Calu3 (cell line): ENCODE data around the gene XDH. TPM values are rescaled to one million over a fixed set of nuclear protein-coding genes. Genes with fewer than 3 reads are reported as not detected.

Source experiments
- BruUV-seq: library from RNA; stranded (reverse); fragments of 400-500 nt; replicated peaks from 2 replicates; lab custom pipeline; 2021; lab: Mats Ljungman, UMichigan
- CTCF ChIA-PET: fragments of 300-600 bp; sonication (Branson Sonifier 250); formaldehyde crosslinking; loops from one replicate; lab custom pipeline; 2022; ENCODE audit warnings: antibody characterized with exemption; lab: Charles Lee
- DNase-seq: peaks from one replicate; pipeline ENCODE4 v3.0.0; 2022
- H3K27ac Mint-ChIP-seq: one replicate; pipeline ENCODE4 v1.8.0; 2022; ENCODE audit warnings: mixed read lengths; ENCODE audit not compliant: unreplicated experiment
- H3K27me3 Mint-ChIP-seq: one replicate; pipeline ENCODE4 v1.8.0; 2022; ENCODE audit warnings: mixed read lengths; ENCODE audit not compliant: unreplicated experiment
- H3K36me3 Mint-ChIP-seq: one replicate; pipeline ENCODE4 v1.8.0; 2022; ENCODE audit warnings: mild to moderate bottlenecking, moderate library complexity, mixed read lengths; ENCODE audit not compliant: insufficient read depth, unreplicated experiment
- H3K4me1 Mint-ChIP-seq: one replicate; pipeline ENCODE4 v1.8.0; 2022; ENCODE audit warnings: mild to moderate bottlenecking, low read depth, mixed read lengths; ENCODE audit not compliant: unreplicated experiment
- H3K4me3 Mint-ChIP-seq: one replicate; pipeline ENCODE4 v1.8.0; 2022; ENCODE audit warnings: mild to moderate bottlenecking, low read depth, moderate library complexity, mixed read lengths; ENCODE audit not compliant: unreplicated experiment
- H3K9me3 Mint-ChIP-seq: one replicate; pipeline ENCODE4 v1.8.0; 2022; ENCODE audit warnings: low read depth, mixed read lengths; ENCODE audit not compliant: unreplicated experiment
- CTCF ChIP-seq: fragments of 200-600 bp; IDR thresholded peaks from one replicate; pipeline ENCODE4 v1.8.0; 2022; ENCODE audit warnings: antibody characterized with exemption; ENCODE audit not compliant: unreplicated experiment
- intact Hi-C: fragments of 100-400 bp; cut with micrococcal nuclease; formaldehyde crosslinking; loops from one replicate; pipeline ENCODE4 v1.10.0; 2022; ENCODE audit not compliant: unreplicated experiment
- total RNA-seq: library from RNA; stranded (reverse); gene quantifications from 2 replicates; pipeline ENCODE4 v1.2.3, GENCODE V29; 2022

XDH gene
- total RNA-seq, 1 experiment from 2014 or later, result 4.2 TPM

DNA sequence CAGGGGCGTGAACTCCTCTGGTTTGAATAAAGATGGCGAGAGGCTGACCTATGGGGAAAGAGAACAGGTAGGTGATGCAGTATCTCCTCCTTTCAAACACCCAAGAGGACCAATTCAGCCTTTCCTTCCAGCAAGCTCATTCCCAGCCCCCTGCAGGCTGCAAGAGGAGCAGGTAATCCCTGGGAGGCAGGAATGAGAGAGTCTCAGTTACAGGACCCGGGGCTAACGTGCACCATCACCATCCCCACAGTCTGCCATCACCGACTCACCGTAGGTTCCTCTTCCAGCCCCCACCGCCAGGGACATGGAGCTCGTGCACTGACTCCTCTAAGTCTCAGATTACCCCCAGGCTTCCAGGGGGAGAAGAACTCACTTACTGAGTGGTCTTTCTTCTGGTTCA, 26.7 kb downstream of the XDH start:
- intact Hi-C loops, result no loop called here
- DNase-seq, result no peak
- no peak for TF ChIP-seq CTCF
- H3K36me3 Mint-ChIP-seq, result peaks cover 11% of the 10 kb centered on the region
- no TSS peak for BruUV-seq
- H3K9me3 Mint-ChIP-seq, result peaks cover 2% of the 10 kb centered on the region
- H3K27me3 Mint-ChIP-seq, result no peaks in the 10 kb centered on the region
- no peak overlapping the region for H3K4me3 Mint-ChIP-seq
- CTCF ChIA-PET, result interaction anchor here (0.7 kb wide), 1 partner anchor 27 kb away, joined by 4 read pairs; the partner anchor contains the start of gene XDH
- no peak overlapping the region for H3K27ac Mint-ChIP-seq
- peaks cover 30% of the 10 kb centered on the region for H3K4me1 Mint-ChIP-seq

- Mint-ChIP-seq H3K27ac (peak overlapping the region; percentile 24), H3K4me3 (no peak overlapping the region), H3K36me3 (peaks cover 16% of the 10 kb centered on the region), H3K9me3 (peaks cover 2% of the 10 kb centered on the region), H3K4me1 (peaks cover 42% of the 10 kb centered on the region), H3K27me3 (no peaks in the 10 kb centered on the region)
- no TSS peak for BruUV-seq
- DNase-seq, result peak; percentile 12
- intact Hi-C loops, result no loop called here
- no peak for TF ChIP-seq CTCF
- CTCF ChIA-PET, result no interaction called here
Observed at GRCh38 chr2:31386648-31387047, 27.9 kb downstream of the XDH start.

DNA sequence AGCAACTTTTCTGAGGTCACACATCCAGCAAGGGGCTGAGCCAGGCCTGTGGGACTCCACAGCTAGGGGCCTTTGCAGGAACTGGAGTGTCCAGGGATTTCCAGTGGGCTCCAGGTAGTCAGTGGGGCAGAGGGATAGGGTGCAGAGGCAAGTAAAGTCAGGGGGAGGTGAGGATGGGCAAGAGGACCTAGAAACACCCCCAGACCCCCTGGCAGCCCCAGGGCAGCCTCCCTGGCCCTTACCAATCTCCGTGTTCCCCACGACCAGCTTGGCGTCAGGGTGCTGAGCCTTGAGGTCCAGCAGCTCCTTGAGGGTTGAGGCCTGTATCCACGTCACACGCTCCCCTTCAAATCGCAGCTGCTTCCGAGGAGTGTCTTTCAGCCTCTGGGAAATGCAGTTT, 28.4 kb downstream of the XDH start:
- intact Hi-C loops, result no loop called here
- Mint-ChIP-seq H3K4me1 (peaks cover 46% of the 10 kb centered on the region), H3K27me3 (no peaks in the 10 kb centered on the region), H3K9me3 (peaks cover 2% of the 10 kb centered on the region), H3K27ac (peak overlapping the region; percentile 24), H3K4me3 (no peak overlapping the region), H3K36me3 (peaks cover 17% of the 10 kb centered on the region)
- no peak for TF ChIP-seq CTCF
- BruUV-seq, result no TSS peak
- no peak for DNase-seq
- CTCF ChIA-PET, result no interaction called here

GRCh38 chr2:31384771-31385276, 29.7 kb downstream of the XDH start:
- intact Hi-C loops, result loop anchor here (5.0 kb wide), 1 partner anchor 42 kb away; no protein-coding TSS in a partner anchor
- no peak for TF ChIP-seq CTCF
- peak; percentile 72 for DNase-seq
- CTCF ChIA-PET, result interaction anchor here (0.6 to 1.7 kb wide), 3 partner anchors 30 to 1220 kb away, joined by 3 to 6 read pairs (median 4); partner anchors contain the start of gene XDH
- Mint-ChIP-seq H3K27me3 (no peaks in the 10 kb centered on the region), H3K4me1 (peaks cover 46% of the 10 kb centered on the region), H3K36me3 (peaks cover 17% of the 10 kb centered on the region), H3K9me3 (peaks cover 2% of the 10 kb centered on the region), H3K4me3 (peak overlapping the region; percentile 25), H3K27ac (peak overlapping the region; percentile 99)
- TSS peak; percentile 94 for BruUV-seq
